Gastrocnemius medialis (tissue), 4 donors: Measurements from ENCODE around the gene ANKDD1A.

Experiments used
- CTCF ChIP-seq, 5 experiments: fragments of 450-650 bp in 3 of 5; fragments of 200-600 bp in 2 of 5; sonication (generic) in 2 of 5; IDR thresholded peaks in 4 of 5; conservative IDR thresholded peaks in 1 of 5; 1 replicate in 4 of 5; 2 replicates in 1 of 5; pipeline ENCODE4 v1.5.1; 2016 to 2019; ENCODE audit warnings: antibody characterized with exemption in 5 of 5, mild to moderate bottlenecking in 3 of 5, moderate library complexity in 3 of 5
- POLR2A ChIP-seq, 2 donors: fragments of 450-650 bp; IDR thresholded peaks; one replicate each; pipeline ENCODE4 v1.6.1; 2017; ENCODE audit warnings: antibody characterized with exemption in 2 of 2, mild to moderate bottlenecking in 2 of 2, moderate library complexity in 2 of 2

DNA sequence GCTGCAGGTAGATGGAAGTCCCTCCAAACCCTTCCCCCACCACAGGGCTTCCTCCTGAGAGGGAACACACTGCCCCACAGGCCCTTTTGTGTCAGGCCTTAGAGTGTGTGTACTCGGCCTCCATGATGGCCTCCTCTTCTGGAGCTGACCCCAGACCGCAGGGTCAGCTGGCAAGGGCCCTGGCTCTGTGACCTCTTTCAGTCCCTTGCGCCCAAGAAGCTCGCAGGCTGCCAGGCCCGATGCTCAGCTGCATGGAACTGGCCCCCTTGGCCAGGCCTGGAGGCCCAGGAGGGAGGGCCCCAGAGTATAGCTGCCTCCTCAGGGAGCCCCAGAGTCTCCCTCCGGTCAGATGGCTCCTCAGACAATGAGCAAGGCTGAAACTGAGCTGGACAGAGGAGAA lies 23.4 kb upstream of the ANKDD1A start:
- no peak for TF ChIP-seq CTCF (IDR thresholded peaks at IDR 0.05 in 4 of 5, conservative IDR thresholded peaks at IDR 0.05 in 1 of 5)
- TF ChIP-seq POLR2A (IDR thresholded peaks at IDR 0.05), result no peak
